Neural cell (in vitro differentiated cells): ENCODE data around the gene PDYN. TPM values are rescaled to one million over a fixed set of nuclear protein-coding genes. Genes with fewer than 3 reads are reported as not detected.

Experiments
- H2AFZ ChIP-seq: fragments of 200-600, 300-800 bp; sonication (generic), shearing (Covaris generic); 2 replicates; pipeline ENCODE4 v1.6.0; 2014; ENCODE audit warnings: low read depth, mild to moderate bottlenecking, antibody characterized with exemption, low read length, moderate library complexity
- H3F3A ChIP-seq: fragments of 200-600 bp; shearing (Covaris generic); 2 replicates; pipeline ENCODE4 v1.6.1; 2016; ENCODE audit warnings: mild to moderate bottlenecking, moderate library complexity, mixed read lengths, antibody characterized with exemption, low read length; ENCODE audit not compliant: insufficient read depth, poor library complexity, severe bottlenecking
- H3K27ac ChIP-seq: fragments of 200-600, 300-800 bp; sonication (generic), shearing (Covaris generic); 2 replicates; pipeline ENCODE4 v1.5.1; 2014; ENCODE audit warnings: mild to moderate bottlenecking, low read length, moderate library complexity
- H3K27me3 ChIP-seq: fragments of 300-800, 200-600 bp; sonication (generic), shearing (Covaris generic); 2 replicates; pipeline ENCODE4 v1.6.0; 2014; ENCODE audit warnings: mild to moderate bottlenecking, low read depth, low read length, moderate library complexity; ENCODE audit not compliant: insufficient read depth
- H3K36me3 ChIP-seq: fragments of 300-800, 200-600 bp; sonication (generic), shearing (Covaris generic); 2 replicates; pipeline ENCODE4 v1.5.1; 2014; ENCODE audit warnings: mild to moderate bottlenecking, antibody characterized with exemption, low read length, moderate library complexity; ENCODE audit not compliant: insufficient read depth
- H3K4me2 ChIP-seq: fragments of 300-800, 200-600 bp; sonication (generic), shearing (Covaris generic); 2 replicates; pipeline ENCODE4 v1.6.0; 2014; ENCODE audit warnings: mild to moderate bottlenecking, low read length
- H3K4me3 ChIP-seq: fragments of 300-800, 200-600 bp; sonication (generic), shearing (Covaris generic); 2 replicates; pipeline ENCODE4 v1.5.1; 2014; ENCODE audit warnings: mild to moderate bottlenecking, low read length, moderate library complexity
- H3K79me2 ChIP-seq: fragments of 200-600 bp; shearing (Covaris generic); replicated peaks from 2 replicates; pipeline ENCODE4 v1.6.0; 2014; ENCODE audit warnings: mild to moderate bottlenecking, low read length, moderate library complexity; ENCODE audit not compliant: insufficient read depth
- H3K9ac ChIP-seq: fragments of 300-800, 200-600 bp; sonication (generic), shearing (Covaris generic); 2 replicates; pipeline ENCODE4 v1.6.1; 2016; ENCODE audit warnings: mild to moderate bottlenecking, low read length, mixed read lengths
- H3K9me2 ChIP-seq: fragments of 200-600 bp; shearing (Covaris generic); 2 replicates; pipeline ENCODE4 v1.6.1; 2016; ENCODE audit warnings: mild to moderate bottlenecking, low read length, mixed read lengths; ENCODE audit not compliant: insufficient read depth
- H3K9me3 ChIP-seq: fragments of 200-600, 300-800 bp; sonication (generic), shearing (Covaris generic); 2 replicates; pipeline ENCODE4 v1.6.1; 2016; ENCODE audit warnings: mild to moderate bottlenecking, mixed run types, low read length, moderate library complexity, mixed read lengths
- H4K20me1 ChIP-seq: fragments of 200-600 bp; shearing (Covaris generic); 2 replicates; pipeline ENCODE4 v1.6.1; 2016; ENCODE audit warnings: mild to moderate bottlenecking, mixed run types; ENCODE audit not compliant: insufficient read depth
- CTCF ChIP-seq: fragments of 450-650 bp; IDR thresholded peaks from 2 replicates; pipeline ENCODE4 v1.5.1; 2014; ENCODE audit warnings: antibody characterized with exemption, mild to moderate bottlenecking, moderate library complexity; ENCODE audit not compliant: poor library complexity, severe bottlenecking
- EP300 ChIP-seq: fragments of 450-650 bp; conservative IDR thresholded peaks from 2 replicates; pipeline ENCODE4 v1.6.1; 2014; ENCODE audit warnings: antibody characterized with exemption, mild to moderate bottlenecking, moderate library complexity; ENCODE audit not compliant: poor library complexity, severe bottlenecking
- EZH2 ChIP-seq: fragments of 200-600, 300-800 bp; shearing (Covaris generic), sonication (generic); IDR thresholded peaks from 2 replicates; pipeline ENCODE4 v1.6.1; 2014; ENCODE audit warnings: antibody characterized with exemption, low read length, borderline replicate concordance, mild to moderate bottlenecking; ENCODE audit not compliant: insufficient read depth, poor library complexity, severe bottlenecking
- MXI1 ChIP-seq: fragments of 450-650 bp; conservative IDR thresholded peaks from 2 replicates; pipeline ENCODE4 v1.6.1; 2014; ENCODE audit warnings: antibody characterized with exemption, mild to moderate bottlenecking; ENCODE audit not compliant: poor library complexity, severe bottlenecking
- POLR2AphosphoS5 ChIP-seq: IDR thresholded peaks from 2 replicates; pipeline ENCODE4 v1.6.1; 2012
- RAD21 ChIP-seq: fragments of 450-650 bp; conservative IDR thresholded peaks from 2 replicates; pipeline ENCODE4 v1.6.1; 2014; ENCODE audit warnings: antibody characterized with exemption, mild to moderate bottlenecking, moderate library complexity
- REST ChIP-seq: IDR thresholded peaks from 2 replicates; pipeline ENCODE4 v1.6.1; 2012; ENCODE audit warnings: borderline replicate concordance
- SMC3 ChIP-seq: fragments of 450-650 bp; conservative IDR thresholded peaks from 2 replicates; pipeline ENCODE4 v1.6.1; 2014; ENCODE audit warnings: antibody characterized with exemption, mild to moderate bottlenecking, moderate library complexity; ENCODE audit not compliant: poor library complexity
- TAF1 ChIP-seq: IDR thresholded peaks from 2 replicates; pipeline ENCODE4 v1.6.1; 2012; ENCODE audit warnings: low read depth
- polyA plus RNA-seq: library from polyadenylated mRNA; depleted of rRNA; stranded (reverse); fragments of >200 nt; gene quantifications from 2 replicates; pipeline ENCODE4 v1.2.3, GENCODE V29; 2014

PDYN gene
- polyA plus RNA-seq, 1 donor from 2014 or later = 17.3 TPM

GRCh38 chr20:1997483-1998192 is 3.8 kb upstream of the PDYN start:
- no peaks in the 10 kb centered on the region for H3K27me3 ChIP-seq
- H3K27ac ChIP-seq = no peak overlapping the region
- no peaks in the 10 kb centered on the region for H4K20me1 ChIP-seq
- H2AFZ ChIP-seq = no peak overlapping the region
- H3K9me2 ChIP-seq = no peaks in the 10 kb centered on the region
- no peak overlapping the region for H3K9ac ChIP-seq
- H3K4me3 ChIP-seq = no peak overlapping the region
- TF ChIP-seq RAD21 = no peak
- TF ChIP-seq MXI1 = no peak
- TF ChIP-seq CTCF = no peak
- no peak for TF ChIP-seq REST
- no peak for TF ChIP-seq SMC3
- TF ChIP-seq EP300 = no peak
- TF ChIP-seq TAF1 = no peak
- TF ChIP-seq POLR2AphosphoS5 = no peak
- no peak for TF ChIP-seq EZH2
- H3K79me2 ChIP-seq = no peaks in the 10 kb centered on the region
- H3K9me3 ChIP-seq = no peaks in the 10 kb centered on the region
- H3K4me2 ChIP-seq = no peak overlapping the region
- no peaks in the 10 kb centered on the region for H3F3A ChIP-seq
- H3K36me3 ChIP-seq = no peaks in the 10 kb centered on the region

GRCh38 chr20:1995531-1996310 is 1.9 kb upstream of the PDYN start:
- H3F3A ChIP-seq = no peaks in the 10 kb centered on the region
- H3K27ac ChIP-seq = no peak overlapping the region
- H3K4me2 ChIP-seq = no peak overlapping the region
- no peaks in the 10 kb centered on the region for H3K79me2 ChIP-seq
- no peaks in the 10 kb centered on the region for H3K9me2 ChIP-seq
- H3K9ac ChIP-seq = no peak overlapping the region
- no peaks in the 10 kb centered on the region for H4K20me1 ChIP-seq
- no peak overlapping the region for H2AFZ ChIP-seq
- no peak for TF ChIP-seq TAF1
- TF ChIP-seq RAD21 = no peak
- TF ChIP-seq POLR2AphosphoS5 = no peak
- TF ChIP-seq MXI1 = no peak
- no peak for TF ChIP-seq EZH2
- no peak for TF ChIP-seq REST
- no peak for TF ChIP-seq CTCF
- no peak for TF ChIP-seq EP300
- TF ChIP-seq SMC3 = no peak
- no peaks in the 10 kb centered on the region for H3K9me3 ChIP-seq
- no peaks in the 10 kb centered on the region for H3K36me3 ChIP-seq
- H3K4me3 ChIP-seq = no peak overlapping the region
- H3K27me3 ChIP-seq = no peaks in the 10 kb centered on the region
